ENCODE results near the gene SMG6. TPM values are rescaled to one million over a fixed set of nuclear protein-coding genes. Genes with fewer than 3 reads are reported as not detected.

The SMG6 gene
- polyA plus RNA-seq, 1 of the 3 experiments (the other 2 are of a cell fraction): 15.7 TPM

DNA sequence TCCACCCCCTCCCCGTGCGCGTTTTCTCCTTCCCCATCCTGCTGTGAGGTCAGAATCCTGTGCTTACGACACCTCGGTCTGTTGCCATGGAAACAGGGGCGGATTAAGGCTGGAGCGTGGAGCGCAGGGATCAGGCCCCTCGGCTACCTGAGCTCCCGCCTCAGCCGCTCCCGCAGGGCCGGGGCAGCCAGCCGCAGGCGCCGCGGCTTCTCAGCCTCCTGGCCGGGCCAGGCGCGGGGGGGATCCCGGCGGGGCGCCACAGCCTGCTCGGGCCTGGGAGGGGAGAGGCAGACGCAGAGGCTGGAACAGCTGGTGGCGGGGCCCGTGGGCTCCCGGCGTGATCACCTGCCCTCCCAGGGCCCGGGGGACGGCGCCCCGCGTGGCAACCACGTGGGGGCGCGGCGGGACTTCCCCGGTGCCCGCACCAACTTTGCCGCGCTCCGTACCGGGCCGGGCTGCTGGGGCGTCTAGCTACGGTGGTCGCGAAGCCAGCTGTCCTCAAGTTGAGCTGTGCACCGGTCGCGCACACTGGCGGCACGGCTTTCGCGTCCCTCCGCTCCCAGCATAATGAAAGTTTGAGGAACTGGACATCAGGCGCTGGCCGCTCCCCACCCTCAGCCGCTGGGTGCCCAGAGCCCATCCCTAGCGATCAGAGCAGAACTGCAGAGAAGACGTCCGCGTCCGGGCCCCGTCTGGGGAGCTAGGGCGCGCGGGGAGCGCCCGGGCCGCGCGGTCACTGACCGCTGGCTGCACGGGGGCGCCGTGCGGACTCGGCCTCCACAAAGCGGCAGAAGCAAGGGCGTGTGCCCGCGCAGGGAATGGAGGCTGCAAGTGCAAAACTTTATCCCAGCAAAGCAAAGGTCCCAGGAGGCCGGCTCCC lies 279.7 kb downstream of the SMG6 start (continued):
- no peak for TF ChIP-seq TEAD4 (IDR thresholded peaks at IDR 0.05; ENCODE audit: borderline replicate concordance, insufficient read depth)
- TF ChIP-seq, protein P1, sequence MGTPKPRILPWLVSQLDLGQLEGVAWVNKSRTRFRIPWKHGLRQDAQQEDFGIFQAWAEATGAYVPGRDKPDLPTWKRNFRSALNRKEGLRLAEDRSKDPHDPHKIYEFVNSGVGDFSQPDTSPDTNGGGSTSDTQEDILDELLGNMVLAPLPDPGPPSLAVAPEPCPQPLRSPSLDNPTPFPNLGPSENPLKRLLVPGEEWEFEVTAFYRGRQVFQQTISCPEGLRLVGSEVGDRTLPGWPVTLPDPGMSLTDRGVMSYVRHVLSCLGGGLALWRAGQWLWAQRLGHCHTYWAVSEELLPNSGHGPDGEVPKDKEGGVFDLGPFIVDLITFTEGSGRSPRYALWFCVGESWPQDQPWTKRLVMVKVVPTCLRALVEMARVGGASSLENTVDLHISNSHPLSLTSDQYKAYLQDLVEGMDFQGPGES (IDR thresholded peaks at IDR 0.05; ENCODE audit: low read depth, low read length): no peak

DNA sequence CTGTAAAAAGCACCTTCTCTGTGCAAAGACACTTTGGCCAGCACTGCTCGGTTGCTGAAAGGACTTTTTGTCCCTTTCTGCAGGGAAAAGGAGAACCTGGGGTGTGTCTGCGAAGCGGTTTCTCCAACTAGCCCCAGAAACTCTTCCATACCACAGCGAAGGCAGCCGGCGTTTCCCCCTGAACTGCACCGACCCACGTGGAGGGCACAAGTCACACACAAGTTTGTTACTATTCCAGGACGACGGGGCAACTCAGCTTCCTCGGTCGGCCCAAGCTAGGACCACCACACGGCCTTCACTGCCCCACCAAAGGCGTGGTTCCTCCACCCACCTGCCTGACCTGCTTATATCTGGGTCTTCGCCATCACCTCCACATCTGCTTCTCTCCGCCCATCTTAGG lies 280.3 kb downstream of the SMG6 start:
- Histone ChIP-seq H3K4me3 (ENCODE audit: low read depth in 2 of 2, low read length in 1 of 2) (no peak overlapping the region), H3K9me3 (no peaks in the 10 kb centered on the region), H3K27ac (ENCODE audit: low read depth in 2 of 2, low read length in 1 of 2) (no peak overlapping the region), H4K20me1 (ENCODE audit: insufficient read depth) (no peaks in the 10 kb centered on the region), H2AFZ (ENCODE audit: low read depth) (no peak overlapping the region), H3K79me2 (ENCODE audit: insufficient read depth) (no peaks in the 10 kb centered on the region), H3K9ac (no peak overlapping the region), H3K4me2 (no peak overlapping the region), H3K27me3 (ENCODE audit: insufficient read depth) (peaks cover 45% of the 10 kb centered on the region), H3K36me3 (replicated peaks in 1 of 2; ENCODE audit: control insufficient read depth in 1 of 2, insufficient read depth in 2 of 2, low read length in 1 of 2) (no peaks in the 10 kb centered on the region), H3K4me1 (ENCODE audit: control insufficient read depth in 1 of 2, insufficient read depth in 2 of 2, low read depth in 1 of 2, low read length in 1 of 2) (peaks cover 0 to 7% of the 10 kb centered on the region in 2 experiments; a peak in 1 of 4 replicates), H3K9me2 (no peaks in the 10 kb centered on the region), H3F3A (replicated peaks; ENCODE audit: insufficient read depth) (no peaks in the 10 kb centered on the region)
- TF ChIP-seq MXI1 (IDR thresholded peaks at IDR 0.05; ENCODE audit: low read depth, low read length) (no peak), RAD21 (IDR thresholded peaks at IDR 0.05; ENCODE audit: low read length) (no peak), CHD2 (IDR thresholded peaks at IDR 0.05; ENCODE audit: low read length, partially characterized antibody) (no peak), ELF1 (IDR thresholded peaks at IDR 0.05) (no peak), EP300 (IDR thresholded peaks at IDR 0.05; ENCODE audit: borderline replicate concordance in 1 of 2, low read depth in 1 of 2, low read length in 1 of 2) (no peak), MEF2A (IDR thresholded peaks at IDR 0.05; ENCODE audit: borderline replicate concordance, low read depth) (no peak), TEAD4 (IDR thresholded peaks at IDR 0.05; ENCODE audit: borderline replicate concordance, insufficient read depth) (no peak), NRF1 (IDR thresholded peaks at IDR 0.05; ENCODE audit: low read depth, low read length) (no peak), EZH2phosphoT487 (IDR thresholded peaks at IDR 0.05; ENCODE audit: borderline replicate concordance, low read depth) (no peak), RFX5 (IDR thresholded peaks at IDR 0.05; ENCODE audit: low read length) (no peak), POLR2AphosphoS5 (IDR thresholded peaks at IDR 0.05; ENCODE audit: low read depth, low read length) (no peak), SMC3 (IDR thresholded peaks at IDR 0.05; ENCODE audit: low read depth, low read length) (no peak), FOXM1 (IDR thresholded peaks at IDR 0.05; ENCODE audit: low read depth) (no peak)
- TF ChIP-seq, protein P2, sequence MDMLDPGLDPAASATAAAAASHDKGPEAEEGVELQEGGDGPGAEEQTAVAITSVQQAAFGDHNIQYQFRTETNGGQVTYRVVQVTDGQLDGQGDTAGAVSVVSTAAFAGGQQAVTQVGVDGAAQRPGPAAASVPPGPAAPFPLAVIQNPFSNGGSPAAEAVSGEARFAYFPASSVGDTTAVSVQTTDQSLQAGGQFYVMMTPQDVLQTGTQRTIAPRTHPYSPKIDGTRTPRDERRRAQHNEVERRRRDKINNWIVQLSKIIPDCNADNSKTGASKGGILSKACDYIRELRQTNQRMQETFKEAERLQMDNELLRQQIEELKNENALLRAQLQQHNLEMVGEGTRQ (IDR thresholded peaks at IDR 0.05; ENCODE audit: borderline replicate concordance, low read depth, low read length): no peak
- TF ChIP-seq, protein P3, sequence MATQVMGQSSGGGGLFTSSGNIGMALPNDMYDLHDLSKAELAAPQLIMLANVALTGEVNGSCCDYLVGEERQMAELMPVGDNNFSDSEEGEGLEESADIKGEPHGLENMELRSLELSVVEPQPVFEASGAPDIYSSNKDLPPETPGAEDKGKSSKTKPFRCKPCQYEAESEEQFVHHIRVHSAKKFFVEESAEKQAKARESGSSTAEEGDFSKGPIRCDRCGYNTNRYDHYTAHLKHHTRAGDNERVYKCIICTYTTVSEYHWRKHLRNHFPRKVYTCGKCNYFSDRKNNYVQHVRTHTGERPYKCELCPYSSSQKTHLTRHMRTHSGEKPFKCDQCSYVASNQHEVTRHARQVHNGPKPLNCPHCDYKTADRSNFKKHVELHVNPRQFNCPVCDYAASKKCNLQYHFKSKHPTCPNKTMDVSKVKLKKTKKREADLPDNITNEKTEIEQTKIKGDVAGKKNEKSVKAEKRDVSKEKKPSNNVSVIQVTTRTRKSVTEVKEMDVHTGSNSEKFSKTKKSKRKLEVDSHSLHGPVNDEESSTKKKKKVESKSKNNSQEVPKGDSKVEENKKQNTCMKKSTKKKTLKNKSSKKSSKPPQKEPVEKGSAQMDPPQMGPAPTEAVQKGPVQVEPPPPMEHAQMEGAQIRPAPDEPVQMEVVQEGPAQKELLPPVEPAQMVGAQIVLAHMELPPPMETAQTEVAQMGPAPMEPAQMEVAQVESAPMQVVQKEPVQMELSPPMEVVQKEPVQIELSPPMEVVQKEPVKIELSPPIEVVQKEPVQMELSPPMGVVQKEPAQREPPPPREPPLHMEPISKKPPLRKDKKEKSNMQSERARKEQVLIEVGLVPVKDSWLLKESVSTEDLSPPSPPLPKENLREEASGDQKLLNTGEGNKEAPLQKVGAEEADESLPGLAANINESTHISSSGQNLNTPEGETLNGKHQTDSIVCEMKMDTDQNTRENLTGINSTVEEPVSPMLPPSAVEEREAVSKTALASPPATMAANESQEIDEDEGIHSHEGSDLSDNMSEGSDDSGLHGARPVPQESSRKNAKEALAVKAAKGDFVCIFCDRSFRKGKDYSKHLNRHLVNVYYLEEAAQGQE (IDR thresholded peaks at IDR 0.05; ENCODE audit: low read depth, low read length): no peak
- TF ChIP-seq, protein P4, sequence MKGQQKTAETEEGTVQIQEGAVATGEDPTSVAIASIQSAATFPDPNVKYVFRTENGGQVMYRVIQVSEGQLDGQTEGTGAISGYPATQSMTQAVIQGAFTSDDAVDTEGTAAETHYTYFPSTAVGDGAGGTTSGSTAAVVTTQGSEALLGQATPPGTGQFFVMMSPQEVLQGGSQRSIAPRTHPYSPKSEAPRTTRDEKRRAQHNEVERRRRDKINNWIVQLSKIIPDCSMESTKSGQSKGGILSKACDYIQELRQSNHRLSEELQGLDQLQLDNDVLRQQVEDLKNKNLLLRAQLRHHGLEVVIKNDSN (IDR thresholded peaks at IDR 0.05; ENCODE audit: borderline replicate concordance, low read depth): no peak
- ChIA-PET CTCF (interaction anchor here (0.9 to 8.6 kb wide), 6 partner anchors 83 to 263 kb away, joined by 3 to 197 read pairs (median 4); no protein-coding TSS in a partner anchor), POLR2A (no interaction called here)
- no peak for DNase-seq
- WGBS (ENCODE audit: low lambda C conversion rate): 68% methylated on average over 16 of the region's 16 CpGs
